NCI-H748 (cell line): ENCODE measurements around the gene TFEB.

ENCODE experiments used
- DNase-seq: peaks from one replicate; lab custom pipeline; 2025; ENCODE audit not compliant: unreplicated experiment; lab: John Stamatoyannopoulos, UW

TFEB gene

GRCh38 chr6:41724228-41724580 lies 11.2 kb downstream of the TFEB start:
- no peak for DNase-seq

GRCh38 chr6:41723530-41724227 lies 11.7 kb downstream of the TFEB start:
- no peak for DNase-seq

- no peak for DNase-seq
Measured at GRCh38 chr6:41722969-41723529, 12.4 kb downstream of the TFEB start.

- DNase-seq = no peak
Measured at GRCh38 chr6:41721414-41721813, 14.0 kb downstream of the TFEB start.

DNA sequence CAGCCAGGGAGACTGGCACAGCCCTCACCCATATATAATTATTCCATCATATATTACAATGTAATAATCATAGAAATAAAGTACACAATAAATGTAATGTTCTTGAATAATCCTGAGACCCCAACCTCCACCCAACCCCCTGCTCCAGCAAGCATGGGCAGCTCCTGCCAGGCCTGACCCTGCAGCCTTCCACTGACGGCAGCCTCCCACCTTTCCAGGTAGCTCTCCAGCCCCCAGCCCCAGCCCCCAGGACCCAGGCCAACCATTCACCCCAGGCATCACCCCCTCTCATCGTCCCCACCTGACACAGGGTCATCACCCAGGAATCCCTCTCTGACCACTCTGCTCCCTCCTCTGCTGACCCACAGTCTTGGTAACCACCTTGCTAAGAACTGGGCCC lies 14.6 kb downstream of the TFEB start:
- DNase-seq = no peak

DNA sequence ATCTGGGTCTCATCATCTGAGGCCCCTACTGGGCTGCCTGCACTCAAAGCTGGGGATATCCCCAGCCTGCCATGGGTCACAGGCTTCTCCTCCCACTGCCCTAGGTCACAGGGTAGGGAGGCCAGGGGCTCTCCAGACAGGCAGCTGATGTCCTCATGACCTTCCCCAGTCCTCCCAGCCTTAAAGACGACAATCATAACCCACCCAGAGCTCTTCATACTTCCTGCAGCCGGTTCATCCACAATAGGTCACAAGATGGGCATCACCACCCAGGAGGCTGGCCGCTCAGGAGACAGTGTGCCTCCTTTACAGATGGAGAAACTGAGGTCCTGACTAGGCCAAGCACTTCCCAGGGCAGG lies 15.2 kb downstream of the TFEB start:
- no peak for DNase-seq

DNA sequence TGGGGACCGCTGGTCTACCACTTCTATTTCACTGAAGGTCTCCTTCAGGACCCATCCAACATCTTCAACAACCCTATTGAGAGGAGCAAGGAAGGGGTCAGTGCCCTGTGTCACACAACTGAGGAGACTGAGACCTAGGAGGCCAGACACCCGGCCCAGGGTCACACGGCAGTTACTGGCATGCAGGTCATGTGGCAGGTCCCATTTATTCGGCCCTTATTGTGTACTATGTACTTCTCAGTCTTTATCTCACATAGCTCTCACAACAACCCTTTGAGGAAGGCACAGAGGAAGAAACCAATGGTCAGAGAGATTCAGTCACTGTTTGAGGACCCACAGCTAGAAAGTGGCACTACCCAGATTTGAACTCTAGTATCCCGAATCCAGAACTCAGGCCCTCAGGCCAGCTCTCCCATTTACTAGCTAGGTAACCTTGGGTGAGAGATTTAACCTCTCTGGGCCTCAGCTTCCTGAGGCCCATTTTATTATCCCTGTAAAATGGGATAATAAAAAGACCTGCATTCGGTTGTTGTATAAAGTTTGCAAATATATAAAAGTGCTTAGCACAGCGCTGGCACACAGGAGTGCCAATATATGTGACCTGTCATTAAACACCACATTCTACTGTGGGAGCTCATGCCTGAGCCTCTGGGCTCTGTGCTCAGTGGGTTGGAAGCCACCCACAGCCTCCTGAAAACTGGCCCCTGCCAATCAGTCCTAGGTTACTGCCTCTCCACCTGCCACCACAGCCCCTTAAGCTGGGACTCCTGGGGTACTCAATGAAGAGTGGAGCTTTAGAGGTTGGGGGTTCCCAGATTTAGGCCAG lies 15.8 kb downstream of the TFEB start:
- no peak for DNase-seq

DNA sequence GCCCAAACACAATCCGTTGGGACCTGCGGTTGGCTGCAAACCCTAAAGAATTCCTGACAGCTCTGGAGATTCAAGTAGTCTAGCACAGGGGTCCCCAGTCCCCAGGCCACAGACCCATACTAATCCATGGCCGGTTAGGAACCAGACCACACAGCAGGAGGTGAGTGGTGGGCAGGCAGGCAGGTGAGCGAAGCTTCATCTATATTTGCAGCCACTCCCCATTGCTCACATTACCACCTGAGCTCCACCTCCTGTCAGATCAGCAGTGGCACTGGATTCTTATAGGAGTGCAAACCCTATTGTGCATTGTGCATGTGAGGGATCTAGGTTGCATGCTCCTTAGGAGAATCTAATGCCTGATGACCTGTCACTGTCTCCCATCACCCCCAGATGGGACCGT lies 16.6 kb downstream of the TFEB start:
- DNase-seq = no peak

GRCh38 chr6:41717392-41717736 lies 18.0 kb downstream of the TFEB start:
- DNase-seq = no peak

DNA sequence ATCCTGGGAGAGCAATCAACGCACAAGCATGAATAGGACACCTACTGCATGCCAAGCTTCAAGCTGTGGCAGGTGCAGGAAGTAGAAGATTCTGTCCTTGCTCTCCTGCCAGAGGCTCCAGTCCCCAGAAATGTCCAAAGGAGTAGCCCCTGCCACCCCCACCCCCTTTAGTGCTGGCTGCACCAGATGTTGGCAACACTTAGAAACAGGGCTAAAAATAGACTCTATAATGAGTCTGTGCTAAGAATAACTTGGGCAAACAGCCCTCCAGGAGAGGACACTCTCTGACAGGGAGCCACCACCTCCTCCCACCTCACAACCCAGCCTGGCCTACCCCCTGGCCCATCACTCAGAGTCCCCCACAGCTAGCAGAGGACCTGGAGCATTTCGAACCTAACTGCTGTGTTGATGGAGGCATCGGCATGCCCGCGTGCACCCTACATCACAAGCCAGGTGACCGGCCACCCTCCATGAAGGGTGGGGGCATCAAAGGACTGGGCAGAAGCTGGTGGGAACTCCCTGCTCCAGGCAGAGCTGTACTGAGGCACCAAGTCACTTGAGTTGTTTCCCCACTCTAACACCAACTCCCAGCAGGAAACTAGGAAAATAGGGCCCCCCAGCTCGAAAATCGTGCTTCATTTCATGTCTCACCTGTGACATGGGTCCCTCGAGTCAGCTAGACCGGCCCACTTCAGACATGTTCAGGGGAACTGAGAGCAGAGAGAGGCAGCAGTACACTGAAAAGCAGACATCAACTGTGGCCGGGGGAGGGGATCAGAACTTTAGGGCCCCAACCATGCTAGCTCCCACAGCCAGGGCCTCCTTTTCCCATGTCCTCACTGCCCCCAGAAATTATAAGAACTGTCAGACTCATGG lies 18.7 kb downstream of the TFEB start:
- no peak for DNase-seq

DNA sequence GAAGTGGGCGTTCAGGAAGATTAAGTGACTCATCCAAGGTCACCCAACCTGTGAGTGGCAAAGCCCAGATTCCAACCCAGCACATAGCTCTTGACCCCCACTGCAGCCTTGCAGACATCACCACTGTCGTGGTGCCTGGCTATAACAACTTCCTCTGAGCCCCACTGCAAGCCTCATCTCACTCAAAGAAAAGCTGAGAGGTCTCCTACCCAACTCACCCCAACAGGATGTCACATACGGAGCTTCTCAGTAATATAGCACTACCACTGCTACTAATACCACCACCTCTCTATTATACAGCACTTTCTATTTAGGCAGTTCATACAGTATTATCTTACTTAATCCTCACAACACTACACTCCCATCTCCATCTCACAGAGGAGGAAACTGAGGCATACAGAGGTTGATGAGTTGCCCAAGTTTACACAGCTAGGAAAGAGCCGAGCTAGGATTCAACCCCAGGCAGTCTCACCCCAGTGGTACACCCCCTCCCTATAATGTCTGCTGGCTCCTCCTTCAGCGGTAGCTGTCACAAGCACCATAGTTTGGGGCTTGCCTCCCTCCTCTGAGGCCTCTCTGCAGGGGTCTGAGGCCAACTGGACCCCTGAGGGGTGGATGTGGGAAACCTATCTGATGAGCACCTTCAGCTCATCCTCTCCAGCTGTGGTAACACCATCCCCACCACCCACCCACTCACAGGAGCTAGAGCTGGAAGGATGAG lies 19.5 kb downstream of the TFEB start:
- DNase-seq = no peak

- DNase-seq = no peak
Measured at GRCh38 chr6:41714556-41715273, 20.7 kb downstream of the TFEB start.

- DNase-seq = no peak
Measured at GRCh38 chr6:41713650-41714291, 21.6 kb downstream of the TFEB start.

DNA sequence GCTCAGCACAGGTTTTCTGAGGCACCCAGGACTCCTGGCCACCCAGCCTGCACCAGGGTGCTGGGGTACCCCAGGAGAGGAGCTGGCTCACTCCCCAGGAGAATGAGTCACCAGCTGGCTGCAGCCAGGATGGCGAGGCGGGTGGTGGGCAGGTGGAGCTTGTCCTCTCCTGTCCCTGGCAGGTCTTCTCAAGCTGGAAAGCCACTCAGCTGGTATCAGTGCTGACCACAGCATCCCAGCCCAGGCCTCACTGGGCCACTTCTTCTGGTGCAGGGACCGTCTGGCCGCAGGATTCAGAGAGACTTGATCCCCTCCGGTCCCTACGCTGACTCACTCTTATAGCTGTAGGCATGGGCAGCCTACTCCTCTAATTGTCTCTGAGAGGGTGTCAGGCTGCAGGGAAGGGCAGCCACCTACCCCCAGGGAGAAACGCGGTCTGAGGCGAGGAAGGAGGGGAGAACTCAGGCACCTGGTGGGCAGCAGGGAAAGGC lies 22.2 kb downstream of the TFEB start:
- DNase-seq = no peak

DNA sequence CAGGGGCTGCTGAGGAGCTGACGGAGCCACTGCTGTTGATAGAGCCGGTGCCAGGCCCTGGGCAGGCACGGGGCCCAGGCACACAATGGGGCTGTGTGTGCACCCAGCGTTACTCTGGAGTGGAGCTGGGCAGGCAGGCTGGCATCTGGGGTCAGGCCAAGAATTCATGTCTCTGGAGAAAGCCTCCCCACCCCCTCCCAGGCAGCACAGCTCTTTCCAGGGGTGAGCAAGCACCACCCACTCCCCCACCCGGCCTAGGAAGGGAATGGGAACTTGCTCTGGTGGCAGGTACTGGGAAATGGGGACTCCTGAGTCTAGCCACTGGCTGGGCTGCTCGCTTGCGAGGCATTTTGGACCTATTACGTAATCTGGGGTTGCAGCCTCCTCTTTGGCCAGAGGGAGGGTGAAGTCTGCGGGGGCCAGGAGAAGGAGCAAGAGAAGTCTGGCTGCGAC lies 22.7 kb downstream of the TFEB start:
- no peak for DNase-seq

DNA sequence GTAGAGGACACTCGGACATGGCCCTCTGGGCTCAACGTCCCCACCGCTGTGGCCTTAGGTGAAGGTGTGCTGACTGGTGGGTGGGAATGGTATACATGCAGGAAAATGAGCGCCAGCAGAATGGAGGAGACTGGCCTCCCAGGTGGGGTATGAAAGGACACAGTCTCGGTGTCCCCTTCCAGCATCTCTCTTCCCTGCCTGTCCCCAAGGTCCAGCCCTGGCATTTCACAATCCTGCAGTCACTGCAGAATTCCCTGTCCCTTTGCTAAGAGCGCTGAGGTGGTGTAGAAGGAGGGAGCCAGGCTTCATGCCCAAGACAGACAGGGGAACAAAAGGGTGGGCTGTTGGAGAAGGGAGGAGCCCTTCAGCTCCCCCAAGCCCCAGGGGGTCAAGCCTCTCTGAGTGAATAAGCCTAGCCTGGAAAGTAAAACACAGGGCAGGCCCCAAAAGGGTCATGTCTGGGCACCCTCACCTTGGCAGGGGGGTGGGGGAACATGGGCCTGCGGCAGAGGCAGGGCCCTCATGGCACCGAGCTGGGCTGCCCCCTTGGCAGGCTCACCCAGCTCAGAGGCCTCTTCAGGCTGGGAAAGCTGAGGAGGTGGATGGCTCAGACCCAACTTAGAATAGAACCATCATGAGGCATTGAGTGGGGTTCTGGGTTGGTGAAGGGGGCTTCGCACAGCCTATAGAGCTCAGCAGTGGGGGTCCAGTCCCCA lies 23.9 kb downstream of the TFEB start:
- no peak for DNase-seq

GRCh38 chr6:41709375-41709774 lies 26.0 kb downstream of the TFEB start:
- DNase-seq = no peak

DNA sequence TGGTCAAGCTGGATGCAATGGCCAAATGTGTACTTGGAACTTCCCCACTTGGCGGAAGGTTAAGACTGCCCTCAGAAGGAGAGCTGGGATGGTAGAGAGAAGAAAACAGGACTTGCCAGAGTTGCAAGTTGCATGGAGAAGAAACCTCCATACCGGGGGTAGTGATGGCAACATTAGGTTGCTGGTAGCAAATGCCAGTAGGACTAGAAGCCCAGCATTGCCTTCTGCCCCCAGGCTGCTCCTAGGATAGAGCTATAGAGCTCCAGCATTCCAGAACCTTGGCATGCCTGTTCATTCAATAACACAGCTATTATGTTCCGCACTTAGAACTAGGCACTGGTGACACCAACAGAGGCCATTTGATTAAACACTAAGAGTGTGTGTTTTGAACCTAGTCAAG lies 26.6 kb downstream of the TFEB start:
- DNase-seq = no peak
